OCI-LY7 (cell line): ENCODE results near the gene ZNF780B. TPM values are rescaled to one million over a fixed set of nuclear protein-coding genes. Genes with fewer than 3 reads are reported as not detected.

Experiments used
- BruUV-seq: library from RNA; stranded (reverse); fragments of 400-500 nt; replicated peaks from 2 replicates; lab custom pipeline; 2021; lab: Mats Ljungman, UMichigan
- CTCF ChIA-PET: fragments of 300-600 bp; sonication (Branson Sonifier 250); formaldehyde crosslinking; loops from one replicate; lab custom pipeline; 2022; ENCODE audit warnings: antibody characterized with exemption; ENCODE audit not compliant: unreplicated experiment; lab: Charles Lee
- POLR2A ChIA-PET: fragments of 300-600 bp; sonication (Branson Sonifier 250); formaldehyde crosslinking; loops from one replicate; lab custom pipeline; 2022; ENCODE audit warnings: antibody characterized with exemption; lab: Charles Lee
- DNase-seq: peaks from one replicate; pipeline ENCODE4 v3.0.0-alpha.2; 2015; ENCODE audit warnings: low spot score
- H2AFZ ChIP-seq: fragments of 200-600 bp; sonication (generic), shearing (Covaris generic); 2 replicates; pipeline ENCODE4 v1.6.1; 2014; ENCODE audit warnings: mild to moderate bottlenecking, antibody characterized with exemption, low read length, moderate library complexity
- H3K27ac ChIP-seq: fragments of 200-600 bp; sonication (generic); 2 replicates; pipeline ENCODE4 v1.5.1; 2014; ENCODE audit warnings: mixed run types, low read depth, mild to moderate bottlenecking, moderate library complexity, low read length, inconsistent platforms; ENCODE audit not compliant: poor library complexity, severe bottlenecking
- H3K36me3 ChIP-seq: fragments of 200-600 bp; sonication (generic); 2 replicates; pipeline ENCODE4 v1.6.1; 2014; ENCODE audit warnings: mild to moderate bottlenecking, antibody characterized with exemption, low read length, moderate library complexity, mixed read lengths; ENCODE audit not compliant: insufficient read depth
- H3K4me1 ChIP-seq: fragments of 200-600 bp; sonication (generic); 2 replicates; pipeline ENCODE4 v1.5.1; 2014; ENCODE audit warnings: mild to moderate bottlenecking, low read length; ENCODE audit not compliant: insufficient read depth, poor library complexity, severe bottlenecking
- H3K4me2 ChIP-seq: fragments of 200-600 bp; sonication (generic); 2 replicates; pipeline ENCODE4 v1.6.1; 2014; ENCODE audit warnings: mild to moderate bottlenecking, low read length
- H3K4me3 ChIP-seq: fragments of 200-600 bp; sonication (generic); 2 replicates; pipeline ENCODE4 v1.5.1; 2014; ENCODE audit warnings: mild to moderate bottlenecking, low read depth, low read length; ENCODE audit not compliant: poor library complexity, severe bottlenecking
- H3K79me2 ChIP-seq: fragments of 200-600 bp; sonication (generic); 2 replicates; pipeline ENCODE4 v1.6.1; 2016; ENCODE audit warnings: low read depth, mild to moderate bottlenecking, low read length, moderate library complexity, mixed read lengths; ENCODE audit not compliant: insufficient read depth
- H3K9me2 ChIP-seq: fragments of 200-600 bp; sonication (generic); 2 replicates; pipeline ENCODE4 v1.6.1; 2016; ENCODE audit warnings: mild to moderate bottlenecking, low read length, mixed read lengths; ENCODE audit not compliant: insufficient read depth
- H3K9me3 ChIP-seq: fragments of 200-600 bp; sonication (generic); 2 replicates; pipeline ENCODE4 v1.6.1; 2014; ENCODE audit warnings: mild to moderate bottlenecking, mixed run types, low read length, mixed read lengths
- H4K20me1 ChIP-seq: fragments of 200-600 bp; sonication (generic); 2 replicates; pipeline ENCODE4 v1.6.1; 2014; ENCODE audit warnings: mild to moderate bottlenecking, antibody characterized with exemption, low read length, moderate library complexity, mixed read lengths; ENCODE audit not compliant: insufficient read depth
- CTCF ChIP-seq: fragments of 200-600 bp; sonication (generic); conservative IDR thresholded peaks from 2 replicates; pipeline ENCODE4 v1.5.1; 2014; ENCODE audit warnings: mild to moderate bottlenecking, antibody characterized with exemption, low read length, moderate library complexity, mixed read lengths
- EZH2phosphoT487 ChIP-seq: fragments of 200-600 bp; sonication (generic); IDR thresholded peaks from 2 replicates; pipeline ENCODE4 v1.6.1; 2018; ENCODE audit warnings: low read depth, borderline replicate concordance, mild to moderate bottlenecking, mixed run types, antibody characterized with exemption, low read length, moderate library complexity, mixed read lengths
- intact Hi-C: fragments of 100-400 bp; cut with micrococcal nuclease; formaldehyde crosslinking; loops from one replicate; pipeline ENCODE4 v1.10.0; 2022; ENCODE audit not compliant: unreplicated experiment
- total RNA-seq, 2 experiments: library from RNA; depleted of rRNA in 1 of 2; stranded (reverse); fragments of >200 nt in 1 of 2; shearing (Covaris generic) in 1 of 2; gene quantifications; 2 replicates each; pipeline ENCODE4 v1.2.3, GENCODE V29; 2014 to 2022

Gene ZNF780B
- total RNA-seq, 2 experiments from 2014 or later = 27.5 to 27.9 TPM

- peak overlapping the region; percentile 79 for H3K4me3 ChIP-seq
- CTCF ChIA-PET = no interaction called here
- peaks cover 13% of the 10 kb centered on the region; the same call in 1 of the 2 replicates for H3K36me3 ChIP-seq
- peak overlapping the region; percentile 99 for H2AFZ ChIP-seq
- H4K20me1 ChIP-seq = no peaks in the 10 kb centered on the region
- no TSS peak for BruUV-seq
- H3K27ac ChIP-seq = no peak overlapping the region
- intact Hi-C loops = no loop called here
- peak; percentile 1 for DNase-seq
- H3K9me3 ChIP-seq = peaks cover 16% of the 10 kb centered on the region; the same call in 1 of the 2 replicates
- peaks cover 11% of the 10 kb centered on the region; the same call in 1 of the 2 replicates for H3K79me2 ChIP-seq
- peaks cover 14% of the 10 kb centered on the region for H3K4me1 ChIP-seq
- no peaks in the 10 kb centered on the region for H3K9me2 ChIP-seq
- POLR2A ChIA-PET = interaction anchor here (0.5 to 1.5 kb wide), 6 partner anchors 12 to 630 kb away, joined by 3 to 4 read pairs (median 3); no protein-coding TSS in a partner anchor
- peak overlapping the region; percentile 82 for H3K4me2 ChIP-seq
- TF ChIP-seq CTCF (no peak), EZH2phosphoT487 (no peak)
These were observed 35.4 kb upstream of the ZNF780B start for GRCh38 chr19:40091205-40092129.

- Histone ChIP-seq H3K27ac (peak within 1 kb of the TSS; percentile 22), H3K4me3 (peak within 1 kb of the TSS; percentile 79), H3K36me3 (peaks cover 13% of the 10 kb centered on the region; the same call in 1 of the 2 replicates), H3K9me2 (no peaks in the 10 kb centered on the region), H3K9me3 (peaks cover 16% of the 10 kb centered on the region; the same call in 1 of the 2 replicates), H3K4me1 (peaks cover 14% of the 10 kb centered on the region), H3K4me2 (peak within 1 kb of the TSS; percentile 82), H4K20me1 (no peaks in the 10 kb centered on the region), H2AFZ (peak within 1 kb of the TSS; percentile 99), H3K79me2 (peaks cover 11% of the 10 kb centered on the region; the same call in 1 of the 2 replicates)
- intact Hi-C loops = no loop called here
- BruUV-seq = TSS peak; percentile 63
- ChIA-PET POLR2A (interaction anchor here (0.5 to 1.5 kb wide), 7 partner anchors 9 to 631 kb away, joined by 3 to 4 read pairs (median 3); no protein-coding TSS in a partner anchor), CTCF (no interaction called here)
- peak; percentile 78 for DNase-seq
- TF ChIP-seq EZH2phosphoT487 = no peak
- TF ChIP-seq CTCF = no peak
These were observed 34.5 kb upstream of the ZNF780B start, which contains the start of gene ZNF780A for GRCh38 chr19:40090241-40091204. Gene ZNF780A, minus strand, starts transcription at chr19:40090943. Its CDS starts 6,190 bp downstream, at chr19:40084753.
